ENCODE results near the gene SLC9A6. TPM values are rescaled to one million over a fixed set of nuclear protein-coding genes. Genes with fewer than 3 reads are reported as not detected.

SLC9A6 gene
- total and polyA plus RNA-seq, 2 experiments from 2014 or later: 7.2 to 17.1 TPM

GRCh38 chrX:135975421-135975820 lies 9.8 kb upstream of the SLC9A6 start (continued):
- TF ChIP-seq ETS1 (IDR thresholded peaks at IDR 0.05): no peak
- TF ChIP-seq ZNF331 (CRISPR knock-in tag; IDR thresholded peaks at IDR 0.05; ENCODE audit: low read depth): no peak
- TF ChIP-seq REST (IDR thresholded peaks at IDR 0.05; ENCODE audit: unreplicated experiment): no peak

DNA sequence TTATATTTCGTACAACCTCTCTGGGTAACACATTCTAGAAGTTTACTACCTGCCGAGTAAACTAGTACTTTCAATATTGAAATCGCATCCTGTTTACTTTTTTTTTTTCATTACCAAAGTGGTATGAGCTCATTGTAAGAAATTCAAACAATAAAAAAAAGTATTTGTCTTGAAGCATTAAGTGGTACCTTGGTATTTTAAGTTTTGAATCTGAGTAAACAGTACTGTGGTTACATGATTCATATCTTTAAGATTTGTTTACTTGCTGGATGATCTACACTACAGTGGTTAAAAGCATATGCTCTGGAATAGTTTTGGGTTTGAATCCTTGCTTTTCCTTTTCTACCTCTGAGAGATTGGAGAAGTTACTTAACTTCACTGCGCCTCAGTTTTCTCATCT lies 7.6 kb upstream of the SLC9A6 start:
- no peak overlapping the region for H3K4me3 Mint-ChIP-seq
- no peak for TF ChIP-seq NANOG (IDR thresholded peaks at IDR 0.05; ENCODE audit: borderline replicate concordance)
- TF ChIP-seq ZNF114 (CRISPR knock-in tag; IDR thresholded peaks at IDR 0.05): no peak
- TF ChIP-seq ZNF331 (CRISPR knock-in tag; IDR thresholded peaks at IDR 0.05; ENCODE audit: low read depth): no peak
- no peak for TF ChIP-seq REST (IDR thresholded peaks at IDR 0.05; ENCODE audit: unreplicated experiment)
- TF ChIP-seq CTCF (conservative IDR thresholded peaks at IDR 0.05; ENCODE audit: low read depth in 2 of 2): no peak
- TF ChIP-seq EZH2 (IDR thresholded peaks at IDR 0.05; ENCODE audit: low read depth, unreplicated experiment): no peak
- TF ChIP-seq ZNF462 (CRISPR knock-in tag; IDR thresholded peaks at IDR 0.05): no peak

More for the DNA sequence above, 7.6 kb upstream of the SLC9A6 start:
- Histone ChIP-seq H3K27ac (ENCODE audit: low read depth) (no peak overlapping the region), H3K36me3 (ENCODE audit: insufficient read depth) (no peaks in the 10 kb centered on the region), H2AFZ (no peak overlapping the region), H3K79me2 (replicated peaks; ENCODE audit: insufficient read depth) (peaks cover 8% of the 10 kb centered on the region), H3K4me3 (no peak overlapping the region), H3K4me2 (no peak overlapping the region), H3K9me2 (ENCODE audit: insufficient read depth) (no peaks in the 10 kb centered on the region), H3K4me1 (ENCODE audit: insufficient read depth) (no peaks in the 10 kb centered on the region), H3F3A (replicated peaks; ENCODE audit: low read depth) (no peaks in the 10 kb centered on the region), H3K27me3 (ENCODE audit: insufficient read depth) (no peaks in the 10 kb centered on the region), H4K20me1 (replicated peaks; ENCODE audit: insufficient read depth) (no peaks in the 10 kb centered on the region)
- H3K27me3 Mint-ChIP-seq (ENCODE audit: insufficient read depth, low read depth, poor library complexity): peaks cover 6% of the 10 kb centered on the region
- DNase-seq (ENCODE audit: low spot score): no peak
- peaks cover 13% of the 10 kb centered on the region for H3K4me1 Mint-ChIP-seq
- ATAC-seq: no peak
- no peak overlapping the region for H3K27ac Mint-ChIP-seq
- H3K9me3 Mint-ChIP-seq: no peaks in the 10 kb centered on the region; the same call in 2 of the 3 replicates
- H3K36me3 Mint-ChIP-seq (ENCODE audit: low read depth): no peaks in the 10 kb centered on the region
